A549 treated with Mapracorat at 1 μM for 4 hours (cell line): ENCODE data around the gene MATK. TPM values are rescaled to one million over a fixed set of nuclear protein-coding genes. Genes with fewer than 3 reads are reported as not detected.

Experiments
- total RNA-seq: library from RNA; stranded (reverse); fragments of 200-300 nt; extraction: Qiagen RNA extraction; gene quantifications from 5 replicates; pipeline ENCODE4 v1.2.3, GENCODE V29; 2022

The MATK gene
- 0.98 to 1.7 TPM (median 1.4 TPM) in 5 replicates for total RNA-seq

GRCh38 chr19:3785938-3786824, at the start of gene MATK:
MATK (minus strand) TSS chr19:3786381; CDS start chr19:3785135, 1,246 bp downstream.

GRCh38 chr19:3771906-3772455, 14.2 kb downstream of the MATK start, which contains the start of gene RAX2:
RAX2 (minus strand) TSS chr19:3772228; CDS start chr19:3771742, 486 bp downstream.

GRCh38 chr19:3762501-3763459, 23.4 kb downstream of the MATK start, which contains the start of gene MRPL54:
MRPL54 (plus strand) TSS chr19:3762682; CDS start chr19:3762701, 19 bp downstream.

GRCh38 chr19:3761382-3762129, 24.6 kb downstream of the MATK start, which contains the start of gene APBA3:
APBA3 (minus strand) TSS chr19:3761692; CDS start chr19:3760264, 1,428 bp downstream.

Other genes starting within 250 kb of the MATK start
- not detected in 5 replicates for gene TEKTIP1, start 247.2 kb downstream of the MATK start, total RNA-seq
- gene MFSD12, start 228.8 kb downstream of the MATK start, total RNA-seq, result 105 to 153 TPM (median 148 TPM) in 5 replicates
- 40.2 to 70.6 TPM (median 61.9 TPM) in 5 replicates for gene HMG20B, start 213.4 kb downstream of the MATK start, total RNA-seq
- 0.17 to 0.26 TPM (median 0.23 TPM) in 5 replicates for gene GIPC3, start 200.9 kb downstream of the MATK start, total RNA-seq
- 0.79 to 1.5 TPM (median 1.3 TPM) in 5 replicates for gene TBXA2R, start 179.5 kb downstream of the MATK start, total RNA-seq
- 12.1 to 19.2 TPM (median 18.9 TPM) in 5 replicates for gene CACTIN, start 159.6 kb downstream of the MATK start, total RNA-seq
- gene PIP5K1C, start 85.9 kb downstream of the MATK start, total RNA-seq, result 7.6 to 12.8 TPM (median 11.8 TPM) in 5 replicates
- 0.54 to 1.1 TPM (median 0.65 TPM) in 5 replicates for gene TJP3, start 78.0 kb downstream of the MATK start, total RNA-seq
- gene APBA3, start 24.7 kb downstream of the MATK start, total RNA-seq, result 7.2 to 13.1 TPM (median 10.9 TPM) in 5 replicates
- 64.2 to 71.8 TPM (median 65.5 TPM) in 5 replicates for gene MRPL54, start 23.7 kb downstream of the MATK start, total RNA-seq
- not detected in 5 replicates for gene RAX2, start 14.2 kb downstream of the MATK start, total RNA-seq
- gene ZFR2, start 82.7 kb upstream of the MATK start, total RNA-seq, result not detected in 5 replicates
- 0.03 to 0.16 TPM (median 0.11 TPM) in 5 replicates for gene ATCAY, start 94.3 kb upstream of the MATK start, total RNA-seq
- not detected in 5 replicates for gene NMRK2, start 146.7 kb upstream of the MATK start, total RNA-seq
- 42.5 to 44.8 TPM (median 44.2 TPM) in 5 replicates for gene DAPK3, start 184.7 kb upstream of the MATK start, total RNA-seq
- gene EEF2, start 199.1 kb upstream of the MATK start, total RNA-seq, result 792 to 1,097 TPM (median 1,030 TPM) in 5 replicates
- 13.9 to 19.5 TPM (median 15.7 TPM) in 5 replicates for gene PIAS4, start 221.4 kb upstream of the MATK start, total RNA-seq